Left ventricle myocardium inferior (tissue), 1 donor: Measurements from ENCODE around the gene SELENOM. TPM values are rescaled to one million over a fixed set of nuclear protein-coding genes. Genes with fewer than 3 reads are reported as not detected.
A peak's percentile ranks its signal among the peaks of the same experiment; 100 is the strongest.

ENCODE experiments used
- DNase-seq: peaks from one replicate; pipeline ENCODE4 v3.0.0-alpha.2; 2020
- H3K27ac ChIP-seq: fragments of 200-600 bp; replicated peaks from 2 replicates; pipeline ENCODE4 v1.8.0; 2021
- H3K27me3 ChIP-seq: fragments of 200-600 bp; 2 replicates; pipeline ENCODE4 v1.8.0; 2021; ENCODE audit warnings: low read depth
- H3K36me3 ChIP-seq: fragments of 200-600 bp; 2 replicates; pipeline ENCODE4 v1.8.0; 2021
- H3K4me1 ChIP-seq: fragments of 200-600 bp; 2 replicates; pipeline ENCODE4 v1.8.0; 2021
- H3K4me3 ChIP-seq: fragments of 200-600 bp; 2 replicates; pipeline ENCODE4 v1.8.0; 2021; ENCODE audit warnings: mild to moderate bottlenecking, moderate library complexity
- H3K9me3 ChIP-seq: fragments of 200-600 bp; replicated peaks from 2 replicates; pipeline ENCODE4 v1.8.0; 2021
- CTCF ChIP-seq: fragments of 200-600 bp; IDR thresholded peaks from 2 replicates; pipeline ENCODE4 v1.8.0; 2021; ENCODE audit warnings: antibody characterized with exemption, mild to moderate bottlenecking, borderline replicate concordance
- intact Hi-C: fragments of 100-400 bp; cut with micrococcal nuclease; formaldehyde crosslinking; loops from one replicate; pipeline ENCODE4 v1.11.0; 2022
- total RNA-seq: library from RNA; stranded (reverse); fragmentation: NEBNext Ultra II Directional; extraction: Animal tissue kit (Norgen Biotek cat#: 25700); gene quantifications from one replicate; pipeline ENCODE4 v1.2.1, GENCODE V29; 2021
- donor health status: DM: no; HTN: yes; CAD: no; lungs with severe emphysema.

The SELENOM gene
- total RNA-seq, 1 donor from 2014 or later: 51.5 TPM

DNA sequence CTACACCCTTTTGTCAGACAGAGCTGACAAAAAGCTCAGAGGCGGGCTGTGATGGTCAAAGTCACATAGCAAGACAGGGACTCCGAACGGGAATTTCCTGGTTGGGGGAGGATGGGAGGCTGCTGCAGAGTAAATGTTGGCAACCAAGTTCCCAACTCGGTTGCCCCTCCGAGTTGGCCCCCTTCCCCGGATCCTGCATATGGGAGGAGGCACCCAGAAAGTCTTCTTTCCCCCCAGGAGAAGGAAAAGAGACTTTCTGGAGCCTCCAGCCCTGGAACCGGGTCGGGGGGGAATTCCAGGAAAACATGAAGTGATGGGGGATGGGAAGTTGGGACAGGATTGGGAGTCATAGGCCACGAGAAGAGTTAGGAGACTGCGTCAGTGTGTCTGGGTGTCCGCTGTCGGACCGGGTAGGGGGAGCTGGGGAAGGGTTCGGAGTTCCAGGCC, 614 bp downstream of the SELENOM start:
- TF ChIP-seq CTCF: no peak
- peaks cover 37% of the 10 kb centered on the region for H3K36me3 ChIP-seq
- peak overlapping the region; percentile 85 for H3K4me3 ChIP-seq
- no peak for DNase-seq
- no peaks in the 10 kb centered on the region for H3K9me3 ChIP-seq
- intact Hi-C loops: no loop called here
- no peaks in the 10 kb centered on the region for H3K27me3 ChIP-seq
- H3K4me1 ChIP-seq: peaks cover 54% of the 10 kb centered on the region
- H3K27ac ChIP-seq: peak overlapping the region; percentile 95

GRCh38 chr22:31106001-31106571, 1.3 kb downstream of the SELENOM start:
- intact Hi-C loops: no loop called here
- H3K4me3 ChIP-seq: peak overlapping the region; percentile 85
- no peaks in the 10 kb centered on the region for H3K9me3 ChIP-seq
- peak overlapping the region; percentile 95 for H3K27ac ChIP-seq
- H3K4me1 ChIP-seq: peaks cover 61% of the 10 kb centered on the region
- no peaks in the 10 kb centered on the region for H3K27me3 ChIP-seq
- peak; percentile 8 for TF ChIP-seq CTCF
- DNase-seq: no peak
- H3K36me3 ChIP-seq: peaks cover 44% of the 10 kb centered on the region

GRCh38 chr22:31105282-31105929, 2.0 kb downstream of the SELENOM start:
- no peak for DNase-seq
- Histone ChIP-seq H3K27ac (peak overlapping the region; percentile 95), H3K4me1 (peaks cover 66% of the 10 kb centered on the region), H3K4me3 (peak overlapping the region; percentile 85), H3K36me3 (peaks cover 51% of the 10 kb centered on the region), H3K27me3 (no peaks in the 10 kb centered on the region), H3K9me3 (no peaks in the 10 kb centered on the region)
- intact Hi-C loops: no loop called here
- TF ChIP-seq CTCF: no peak

GRCh38 chr22:31104869-31105268, 2.5 kb downstream of the SELENOM start:
- H3K4me3 ChIP-seq: no peak overlapping the region
- H3K36me3 ChIP-seq: peaks cover 56% of the 10 kb centered on the region
- H3K27ac ChIP-seq: peak overlapping the region; percentile 95
- peaks cover 71% of the 10 kb centered on the region for H3K4me1 ChIP-seq
- intact Hi-C loops: no loop called here
- TF ChIP-seq CTCF: peak; percentile 49
- no peak for DNase-seq
- H3K9me3 ChIP-seq: no peaks in the 10 kb centered on the region
- H3K27me3 ChIP-seq: no peaks in the 10 kb centered on the region

DNA sequence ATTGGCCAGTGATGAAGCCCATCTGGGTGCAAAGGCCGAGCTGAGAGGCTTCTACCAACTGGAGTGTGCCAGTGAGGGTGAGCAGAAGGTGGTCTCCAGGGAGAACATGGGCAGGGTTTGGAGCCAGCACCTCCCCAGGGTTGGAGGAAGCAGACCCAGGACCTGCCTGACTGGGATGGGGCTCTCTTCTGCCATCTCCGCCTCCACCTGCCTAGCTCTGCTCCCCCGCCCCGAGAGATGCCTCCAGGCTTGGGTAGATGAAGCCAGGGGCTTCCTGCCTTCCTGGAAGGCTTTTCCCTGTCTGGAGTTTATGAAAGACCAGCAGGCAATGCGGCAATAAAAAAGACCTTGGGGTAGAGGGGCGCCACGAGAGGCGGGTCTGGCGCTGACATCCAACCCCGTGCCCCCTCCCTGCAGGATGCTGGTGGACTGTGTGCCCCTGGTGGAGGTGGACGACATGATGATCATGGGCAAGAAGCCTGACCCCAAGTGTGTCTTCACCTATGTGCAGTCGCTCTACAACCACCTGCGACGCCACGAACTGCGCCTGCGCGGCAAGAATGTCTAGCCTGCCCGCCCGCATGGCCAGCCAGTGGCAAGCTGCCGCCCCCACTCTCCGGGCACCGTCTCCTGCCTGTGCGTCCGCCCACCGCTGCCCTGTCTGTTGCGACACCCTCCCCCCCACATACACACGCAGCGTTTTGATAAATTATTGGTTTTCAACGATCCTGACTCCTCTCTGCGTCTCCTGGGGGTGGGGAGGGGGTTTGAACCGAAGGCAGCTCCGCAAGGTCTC, 3.3 kb downstream of the SELENOM start:
- Histone ChIP-seq H3K4me3 (no peak overlapping the region), H3K4me1 (peaks cover 79% of the 10 kb centered on the region), H3K27ac (peak overlapping the region; percentile 95), H3K27me3 (no peaks in the 10 kb centered on the region), H3K36me3 (peaks cover 64% of the 10 kb centered on the region), H3K9me3 (no peaks in the 10 kb centered on the region)
- DNase-seq: no peak
- intact Hi-C loops: no loop called here
- TF ChIP-seq CTCF: no peak
